ENCODE measurements around the gene CFAP100.

The CFAP100 gene

DNA sequence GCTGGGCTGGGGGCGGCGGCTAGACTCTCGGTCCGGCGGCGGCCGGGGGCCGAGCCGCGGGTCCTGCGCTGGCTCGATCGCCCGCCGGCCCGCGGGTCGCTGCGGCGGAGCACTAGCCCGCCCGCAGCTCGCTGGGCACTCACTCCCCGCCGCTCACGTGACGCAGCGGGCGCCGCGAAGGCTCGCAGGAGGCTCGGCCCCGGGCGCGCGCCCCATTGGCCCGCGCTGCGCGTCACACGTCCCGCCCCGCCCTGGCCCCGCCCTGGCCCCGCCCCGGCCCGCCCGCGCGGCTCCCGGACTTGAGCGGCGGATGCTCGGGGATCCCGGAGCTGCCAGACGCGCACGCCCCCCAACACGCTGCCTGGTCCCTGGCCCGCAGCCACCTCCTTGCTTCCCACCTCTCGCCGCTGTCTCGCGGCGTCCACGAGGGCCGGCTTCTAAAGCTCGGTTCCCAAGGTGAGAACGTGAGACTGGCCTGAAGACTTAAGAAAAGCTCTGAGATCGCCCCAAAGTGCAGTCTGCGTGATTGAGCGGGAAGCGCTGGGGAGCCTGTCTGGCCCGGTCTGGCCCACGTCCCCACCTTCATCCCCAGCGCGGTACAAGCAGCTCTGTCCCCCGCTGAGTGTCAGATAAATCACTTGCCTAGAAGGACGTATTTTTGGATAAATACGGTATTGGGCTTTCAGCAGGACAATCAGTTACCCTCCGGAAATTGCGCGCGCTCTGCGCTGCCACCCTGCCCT, 37.2 kb upstream of the CFAP100 start, which contains the start of gene KLF15:
KLF15 (minus strand) TSS at position 114 of the 743 bp plus-strand sequence. CDS start 4,486 bp downstream, outside the sequence.
- DNase-seq, result peak; percentile 77 to 83

- peak in 1 of 2 donors; percentile 5 for DNase-seq
These were observed 36.5 kb upstream of the CFAP100 start for GRCh38 chr3:126358038-126358815.

DNA sequence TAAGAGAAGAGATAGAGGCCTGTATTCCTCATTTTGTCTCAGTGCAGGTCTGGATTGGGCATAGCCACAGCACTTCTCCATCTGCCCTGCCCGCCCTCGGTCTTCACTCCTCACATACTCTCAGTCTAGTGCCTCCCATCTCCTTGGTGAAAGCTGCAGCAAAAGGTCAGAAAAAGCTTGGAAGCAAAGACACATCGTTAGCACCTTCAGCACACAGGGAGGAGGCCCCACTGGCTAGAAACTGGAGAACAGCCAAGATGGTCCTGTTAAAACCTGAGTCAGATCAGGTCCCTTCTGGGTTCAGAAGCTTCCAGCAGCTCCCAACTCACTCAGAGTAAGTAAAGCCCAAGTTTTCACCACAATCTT, 35.9 kb upstream of the CFAP100 start:
- DNase-seq, result no peak

DNA sequence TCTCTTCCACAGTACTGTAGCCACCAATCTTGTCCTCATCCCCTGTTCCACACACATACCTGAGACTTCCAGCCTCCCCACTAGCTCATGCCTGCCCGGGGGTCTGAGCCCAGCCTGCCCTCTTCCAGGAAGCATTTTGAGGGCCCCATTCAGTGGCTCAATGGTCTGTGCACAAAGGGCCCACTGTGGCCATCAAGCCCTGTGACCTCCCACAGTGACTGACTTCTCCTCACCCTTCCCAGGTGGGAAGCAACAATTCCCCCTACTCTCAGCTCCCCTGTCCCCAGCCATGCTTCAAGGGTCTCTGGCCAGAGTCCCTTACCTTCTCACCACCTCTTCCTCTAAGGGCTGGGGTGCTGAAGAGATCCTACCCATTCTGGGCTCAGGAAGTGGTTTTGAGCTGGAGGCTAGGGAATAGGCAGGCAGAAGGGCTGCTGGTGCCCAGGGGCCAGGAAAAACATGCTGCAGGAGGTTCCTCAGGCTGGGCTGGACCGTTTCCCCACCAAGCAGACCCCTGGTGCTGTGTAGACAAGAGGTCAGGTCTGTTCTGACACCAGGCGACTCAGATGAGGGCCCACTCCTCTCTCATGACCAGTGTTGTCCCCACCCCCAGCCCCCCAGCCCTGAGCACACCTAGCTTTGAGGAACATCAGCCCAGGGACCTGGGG, 34.5 kb upstream of the CFAP100 start:
- DNase-seq, result no peak

DNA sequence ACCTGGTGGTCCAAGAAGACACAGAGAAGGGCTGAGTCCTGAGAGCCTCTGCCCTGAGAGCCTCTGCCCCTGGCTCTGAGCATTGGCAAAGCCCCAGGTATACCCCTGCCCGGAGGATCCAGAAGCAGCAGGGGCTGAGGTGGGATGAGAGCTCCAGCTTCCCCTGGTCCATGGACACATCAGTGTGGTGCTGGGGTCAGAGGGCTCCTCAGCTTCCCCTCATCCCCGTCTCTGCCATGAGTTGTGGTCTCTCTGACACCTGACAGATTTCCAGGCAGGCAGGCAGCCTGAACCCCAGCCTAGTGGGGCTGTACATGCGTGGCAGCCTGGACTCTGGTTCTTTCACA, 34.0 kb upstream of the CFAP100 start:
- no peak for DNase-seq

DNA sequence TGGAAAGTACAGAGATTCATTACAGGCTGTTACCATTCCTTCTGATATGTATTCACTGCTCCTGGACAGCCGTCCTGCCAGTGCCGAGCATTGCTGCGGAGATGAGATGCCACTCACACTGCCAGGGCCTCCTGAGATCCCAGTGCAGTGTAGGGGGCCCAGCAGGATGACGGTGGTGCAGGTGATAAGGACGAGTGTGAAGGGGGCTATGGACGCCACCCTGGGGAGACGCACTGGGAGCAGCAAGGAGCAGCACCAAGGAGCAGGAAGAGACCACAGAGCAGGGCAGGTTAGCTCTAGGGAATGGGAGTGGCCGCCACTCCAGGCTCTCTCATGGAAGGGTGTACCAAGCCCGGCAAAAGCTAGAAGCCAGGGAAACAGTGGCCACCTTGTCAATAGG, 33.5 kb upstream of the CFAP100 start:
- DNase-seq, result no peak

DNA sequence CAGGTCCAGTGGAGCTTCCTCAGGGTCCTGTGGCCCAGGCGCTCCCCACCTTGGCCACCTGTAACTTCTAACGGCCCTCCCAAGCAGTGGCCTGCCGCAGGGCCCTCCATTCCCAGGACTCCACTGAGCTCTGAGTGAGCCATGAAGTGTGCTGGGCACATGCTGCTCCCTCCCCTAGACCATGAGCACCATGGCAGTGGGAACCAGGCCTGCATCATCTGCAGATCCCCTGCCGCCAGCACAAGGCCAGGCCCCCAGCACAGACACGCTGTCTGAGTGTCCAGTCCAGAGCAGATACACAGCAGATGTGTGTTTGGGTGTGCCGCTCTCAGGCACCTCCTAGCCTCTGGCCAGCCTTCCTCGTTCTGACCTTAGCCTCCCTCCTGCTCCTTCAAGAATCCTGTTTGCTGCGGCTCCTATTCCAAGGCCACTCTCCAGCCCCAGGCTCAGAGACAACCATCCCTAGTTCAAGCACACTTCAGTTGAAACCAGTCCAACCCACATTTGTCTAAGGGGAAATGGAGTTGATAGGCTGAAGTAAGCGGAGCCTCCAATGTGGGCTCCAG, 30.5 kb upstream of the CFAP100 start:
- DNase-seq, result no peak

DNA sequence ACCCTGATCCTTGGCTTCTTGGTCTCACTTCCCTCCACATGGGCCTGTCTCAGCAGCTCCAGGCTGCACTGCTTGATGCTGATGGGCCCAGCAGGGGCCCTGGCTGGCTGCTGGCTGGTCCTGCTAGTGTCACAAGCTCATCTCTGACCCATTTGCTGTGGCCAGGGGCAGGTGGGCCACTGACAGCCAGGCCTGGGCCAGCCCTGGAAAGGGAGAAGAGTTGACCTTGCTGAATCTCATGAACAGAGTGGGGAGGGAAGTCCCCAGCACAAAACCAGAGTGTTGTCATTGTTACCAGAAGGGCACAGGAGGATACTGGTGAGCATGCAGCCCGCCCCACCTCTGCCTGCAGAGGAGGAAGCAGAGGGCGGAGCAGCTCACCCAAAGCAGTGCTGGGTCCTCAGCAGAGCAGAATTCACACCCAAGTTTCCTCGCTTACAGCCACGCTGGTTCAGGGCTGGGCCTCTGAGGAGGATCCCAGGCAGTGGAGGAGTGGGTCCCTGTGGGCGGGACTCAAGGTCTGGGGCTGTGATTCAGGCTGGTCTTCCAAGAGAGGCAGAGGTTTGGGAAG, 29.9 kb upstream of the CFAP100 start:
- DNase-seq, result no peak

DNA sequence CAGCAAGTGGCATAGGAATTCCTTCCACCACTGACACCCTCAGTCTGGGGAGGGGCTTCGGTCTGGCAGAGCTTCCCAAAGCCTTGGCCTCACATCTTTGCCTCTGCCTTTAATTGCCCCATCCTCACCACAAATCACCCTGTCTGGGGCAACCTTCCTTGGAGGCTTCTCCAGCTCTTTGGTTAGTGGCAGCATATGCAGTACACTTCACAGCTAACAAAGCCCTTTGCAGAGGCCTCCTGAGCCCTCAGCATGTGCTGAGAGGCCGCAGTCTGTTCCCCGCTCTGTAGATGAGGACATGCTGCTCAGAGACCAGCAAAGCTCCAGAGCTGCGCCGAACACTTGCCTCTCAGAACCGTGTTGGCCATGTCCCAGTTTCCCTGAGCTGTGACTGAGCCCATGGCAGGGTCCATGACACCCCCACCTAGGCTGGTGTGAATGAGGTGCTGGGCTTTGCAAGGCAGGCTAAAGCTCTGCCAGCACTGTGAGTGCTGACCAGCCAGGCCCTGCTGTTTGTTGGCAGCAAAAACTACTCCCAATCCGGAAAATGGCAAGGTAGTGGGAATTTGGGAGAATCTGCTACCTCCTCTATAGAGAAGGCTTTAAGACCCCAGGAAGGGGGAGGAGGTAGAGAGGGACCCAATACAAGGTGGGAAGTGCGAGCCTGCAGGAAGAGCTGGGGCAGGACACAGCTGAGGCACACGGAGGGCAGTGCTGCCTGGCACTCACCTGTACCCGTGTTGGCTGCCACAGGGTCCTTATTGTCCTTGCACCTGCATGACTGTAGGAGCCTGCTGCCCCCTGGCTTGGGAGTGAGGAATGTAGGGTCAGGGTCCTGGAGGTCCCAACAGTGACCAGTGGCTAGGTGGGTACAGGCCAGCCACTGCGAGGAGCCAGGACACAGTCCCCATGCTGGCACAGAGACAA, 29.1 kb upstream of the CFAP100 start:
- no peak for DNase-seq

DNA sequence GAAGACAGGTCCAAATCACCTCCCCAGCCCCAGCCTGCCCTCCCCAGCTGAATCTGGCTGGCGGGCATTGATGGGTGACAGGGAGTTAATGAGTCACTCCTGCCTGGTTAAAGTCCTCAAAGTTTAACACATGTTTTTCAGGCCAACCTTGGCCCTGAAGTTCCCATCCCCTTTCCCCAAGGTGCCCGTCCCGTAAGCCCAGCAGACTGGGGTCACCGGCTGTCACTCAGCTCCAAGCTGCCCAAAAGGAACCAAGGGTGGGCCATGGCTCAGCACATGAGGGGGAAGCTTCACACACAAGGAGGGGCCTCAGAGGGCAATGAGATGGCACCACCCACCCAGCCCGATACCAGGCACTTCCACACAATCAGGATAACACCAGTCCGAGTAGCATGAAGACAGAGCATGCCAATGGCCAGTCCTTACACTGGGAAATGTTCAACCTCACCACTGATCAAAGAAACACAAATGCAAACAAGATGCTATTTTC, 27.3 kb upstream of the CFAP100 start:
- no peak for DNase-seq

GRCh38 chr3:126369490-126369889, 25.2 kb upstream of the CFAP100 start:
- no peak for DNase-seq

DNA sequence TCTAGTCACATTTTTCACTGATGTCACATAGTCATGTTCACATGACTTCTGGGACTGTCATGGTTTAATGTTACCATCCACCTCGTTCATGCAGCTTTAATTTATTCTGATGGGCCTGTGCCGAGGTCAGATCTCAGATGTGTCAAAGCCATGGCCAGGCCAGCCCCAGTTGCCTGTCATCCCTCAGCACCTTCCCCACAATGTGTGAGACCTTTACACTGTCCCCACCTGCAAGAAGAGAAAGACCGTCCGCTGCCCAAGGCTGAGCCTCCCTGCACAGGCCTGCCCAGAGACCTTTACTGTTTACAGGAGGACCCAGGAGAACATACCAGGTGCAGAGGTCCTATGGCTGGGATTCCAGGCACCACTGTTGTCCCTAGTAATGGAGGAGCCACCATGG, 24.7 kb upstream of the CFAP100 start:
- DNase-seq, result no peak

DNA sequence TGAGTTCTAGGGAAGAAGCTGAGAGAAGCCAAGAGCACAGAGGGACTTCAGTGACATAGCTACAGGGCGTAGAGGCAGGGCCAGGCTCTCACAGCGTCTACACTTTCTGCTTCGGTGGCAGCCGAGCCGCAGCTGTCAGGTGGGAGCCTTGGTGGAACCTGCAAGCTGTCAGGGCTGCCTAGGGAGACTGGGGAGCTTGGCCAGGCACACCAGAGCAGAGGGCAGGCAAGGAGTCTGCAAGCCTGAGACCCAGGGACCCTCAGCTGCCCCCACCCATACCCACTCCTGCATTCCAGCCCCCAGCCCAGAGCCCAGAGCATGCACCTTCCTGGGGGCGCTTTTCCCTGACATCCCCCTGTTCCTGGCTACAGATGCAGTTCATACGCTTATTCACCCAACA, 24.1 kb upstream of the CFAP100 start:
- no peak for DNase-seq

GRCh38 chr3:126371096-126371705, 23.5 kb upstream of the CFAP100 start:
- DNase-seq, result no peak

DNA sequence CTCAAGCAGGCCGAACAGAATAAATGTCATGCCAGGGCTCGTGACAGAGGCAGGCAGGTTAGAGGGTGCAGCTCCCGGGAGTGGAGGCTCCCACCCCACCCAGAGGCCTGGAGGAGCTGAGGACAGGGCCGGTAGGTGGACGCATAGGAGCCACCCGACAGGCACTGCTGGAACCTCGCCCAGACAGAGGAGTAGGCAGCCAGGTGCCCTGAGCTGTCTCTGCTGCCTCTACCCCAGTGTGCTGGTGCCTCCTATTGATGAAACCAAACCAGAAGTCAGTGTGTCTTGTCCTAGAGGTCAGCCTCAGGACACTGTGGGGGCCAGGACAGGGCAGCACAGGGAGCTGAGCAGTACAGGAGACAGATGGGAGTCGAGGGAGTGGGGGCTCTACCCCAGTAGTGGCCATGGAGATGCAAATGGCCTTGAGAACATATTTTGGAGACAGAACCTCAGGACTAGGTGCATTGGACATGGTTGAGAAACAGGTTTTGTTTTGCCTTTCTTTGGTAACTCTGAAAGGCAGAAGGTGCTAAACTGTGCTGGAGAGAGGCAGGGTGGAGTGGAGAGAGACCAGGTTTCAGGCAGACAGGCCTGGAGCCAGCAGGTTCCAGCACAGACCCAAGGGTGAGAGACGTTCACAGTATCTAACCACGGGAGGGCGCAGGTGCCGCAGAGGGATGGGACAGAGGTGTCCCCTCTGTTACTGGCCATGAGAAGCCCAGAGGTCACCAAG, 22.1 kb upstream of the CFAP100 start:
- no peak for DNase-seq

GRCh38 chr3:126373146-126373613, 21.5 kb upstream of the CFAP100 start:
- no peak for DNase-seq

GRCh38 chr3:126373682-126374601, 20.8 kb upstream of the CFAP100 start:
- DNase-seq, result no peak

DNA sequence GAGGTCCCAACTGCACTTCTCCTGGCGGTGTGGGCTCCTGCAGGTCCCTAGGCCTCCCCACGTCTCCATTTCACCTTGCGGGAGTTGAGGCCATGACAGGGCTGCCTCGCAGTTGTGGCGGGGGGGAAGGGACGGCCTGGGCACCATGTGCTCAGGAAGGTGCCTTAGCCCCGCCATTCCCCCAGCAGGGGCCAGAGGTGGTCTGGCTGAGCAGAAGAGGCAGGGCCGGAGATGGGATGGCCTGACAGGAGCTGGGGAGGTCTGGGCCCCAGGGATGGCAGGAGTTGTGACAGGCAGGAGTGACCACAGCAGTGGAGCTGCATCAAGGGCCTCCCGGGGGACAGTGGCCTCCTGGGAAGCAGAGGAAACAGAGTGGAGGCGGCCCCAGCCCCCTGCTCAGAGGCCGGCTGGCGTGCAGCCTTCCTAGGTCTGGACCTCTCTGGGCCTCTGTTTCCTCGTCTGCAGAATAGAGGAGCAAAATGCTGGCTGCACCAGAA, 18.8 kb upstream of the CFAP100 start:
- no peak for DNase-seq

GRCh38 chr3:126376444-126376843, 18.3 kb upstream of the CFAP100 start:
- no peak for DNase-seq

All from stimulated activated CD4-positive, alpha-beta T cell treated with anti-CD3 and anti-CD28 coated beads, Interleukin-2, amount 100 ng/mL, for 24 hours (primary cell).